Activated CD8-positive, alpha-beta T cell treated with anti-CD3 and anti-CD28 coated beads for 36 hours (primary cell): Measurements from ENCODE around the gene LMTK2. TPM values are rescaled to one million over a fixed set of nuclear protein-coding genes. Genes with fewer than 3 reads are reported as not detected.

Experiments used
- ATAC-seq: fragments of 200-7000 bp; cut with Tn5 transposase; one replicate; pipeline ENCODE4 v1.10.0; 2021; ENCODE audit warnings: mild to moderate bottlenecking, moderate library complexity
- CTCF ChIA-PET: fragments of 350-600 bp; sonication (Branson Sonifier 250); formaldehyde crosslinking; loops from one replicate; lab custom pipeline; 2021; ENCODE audit warnings: antibody characterized with exemption; lab: Charles Lee
- POLR2A ChIA-PET: fragments of 350-600 bp; sonication (Branson Sonifier 250); formaldehyde crosslinking; loops from one replicate; lab custom pipeline; 2021; ENCODE audit warnings: antibody characterized with exemption; lab: Charles Lee
- DNase-seq: peaks from one replicate; pipeline ENCODE4 v3.0.0-alpha.2; 2020
- H3K27ac Mint-ChIP-seq: one replicate; pipeline ENCODE4 v1.8.0; 2021; ENCODE audit warnings: mild to moderate bottlenecking, mixed read lengths
- H3K27me3 Mint-ChIP-seq: one replicate; pipeline ENCODE4 v1.8.0; 2021; ENCODE audit warnings: mixed read lengths
- H3K36me3 Mint-ChIP-seq: one replicate; pipeline ENCODE4 v1.8.0; 2021; ENCODE audit warnings: low read depth, mixed read lengths
- H3K4me1 Mint-ChIP-seq: one replicate; pipeline ENCODE4 v1.8.0; 2021; ENCODE audit warnings: low read depth, mixed read lengths
- H3K4me3 Mint-ChIP-seq: one replicate; pipeline ENCODE4 v1.8.0; 2021; ENCODE audit warnings: mild to moderate bottlenecking, moderate library complexity, mixed read lengths
- H3K9me3 Mint-ChIP-seq: one replicate; pipeline ENCODE4 v1.8.0; 2021; ENCODE audit warnings: mixed read lengths
- intact Hi-C: fragments of 100-400 bp; cut with micrococcal nuclease; formaldehyde crosslinking; loops from one replicate; pipeline ENCODE4 v1.10.0; 2022
- total RNA-seq, 2 experiments: library from RNA; stranded (reverse); gene quantifications; one replicate each; pipeline ENCODE4 v1.2.3, GENCODE V29; 2021
- TF ChIP-seq, protein P1 (sequence below): fragments of 200-600 bp; IDR thresholded peaks from one replicate; pipeline ENCODE4 v1.8.0; 2022; ENCODE audit warnings: antibody characterized with exemption, mild to moderate bottlenecking

The LMTK2 gene
- total RNA-seq, 2 experiments from 2014 or later, result 9.4 to 11.5 TPM

GRCh38 chr7:98110249-98111022 lies 3.8 kb downstream of the LMTK2 start:
- no peak overlapping the region for H3K4me3 Mint-ChIP-seq
- no peak for ATAC-seq

GRCh38 chr7:98112077-98112476 lies 5.4 kb downstream of the LMTK2 start:
- ATAC-seq (no peak), DNase-seq (no peak)
- TF ChIP-seq, protein P1, sequence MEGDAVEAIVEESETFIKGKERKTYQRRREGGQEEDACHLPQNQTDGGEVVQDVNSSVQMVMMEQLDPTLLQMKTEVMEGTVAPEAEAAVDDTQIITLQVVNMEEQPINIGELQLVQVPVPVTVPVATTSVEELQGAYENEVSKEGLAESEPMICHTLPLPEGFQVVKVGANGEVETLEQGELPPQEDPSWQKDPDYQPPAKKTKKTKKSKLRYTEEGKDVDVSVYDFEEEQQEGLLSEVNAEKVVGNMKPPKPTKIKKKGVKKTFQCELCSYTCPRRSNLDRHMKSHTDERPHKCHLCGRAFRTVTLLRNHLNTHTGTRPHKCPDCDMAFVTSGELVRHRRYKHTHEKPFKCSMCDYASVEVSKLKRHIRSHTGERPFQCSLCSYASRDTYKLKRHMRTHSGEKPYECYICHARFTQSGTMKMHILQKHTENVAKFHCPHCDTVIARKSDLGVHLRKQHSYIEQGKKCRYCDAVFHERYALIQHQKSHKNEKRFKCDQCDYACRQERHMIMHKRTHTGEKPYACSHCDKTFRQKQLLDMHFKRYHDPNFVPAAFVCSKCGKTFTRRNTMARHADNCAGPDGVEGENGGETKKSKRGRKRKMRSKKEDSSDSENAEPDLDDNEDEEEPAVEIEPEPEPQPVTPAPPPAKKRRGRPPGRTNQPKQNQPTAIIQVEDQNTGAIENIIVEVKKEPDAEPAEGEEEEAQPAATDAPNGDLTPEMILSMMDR, result no peak
- Mint-ChIP-seq H3K27ac (no peak overlapping the region), H3K36me3 (peaks cover 2% of the 10 kb centered on the region), H3K27me3 (no peaks in the 10 kb centered on the region), H3K4me3 (no peak overlapping the region), H3K9me3 (no peaks in the 10 kb centered on the region), H3K4me1 (peaks cover 56% of the 10 kb centered on the region)
- CTCF ChIA-PET, result interaction anchor here (2.8 to 7.2 kb wide), 2 partner anchors 55 to 90 kb away, joined by 19 to 79 read pairs; no protein-coding TSS in a partner anchor
- POLR2A ChIA-PET, result interaction anchor here (1.0 kb wide), 1 partner anchor 22 kb away, joined by 5 read pairs; no protein-coding TSS in a partner anchor
- intact Hi-C loops, result no loop called here

More at GRCh38 chr7:98110249-98111022, 3.8 kb downstream of the LMTK2 start:
- POLR2A ChIA-PET, result interaction anchor here (0.5 to 0.6 kb wide), 2 partner anchors 27 to 36 kb away, joined by 3 read pairs; no protein-coding TSS in a partner anchor
- TF ChIP-seq, protein P1, result no peak
- CTCF ChIA-PET, result interaction anchor here (0.9 to 7.2 kb wide), 7 partner anchors 10 to 89 kb away, joined by 3 to 79 read pairs (median 6); no protein-coding TSS in a partner anchor
- Mint-ChIP-seq H3K9me3 (no peaks in the 10 kb centered on the region), H3K4me1 (peaks cover 56% of the 10 kb centered on the region), H3K36me3 (peaks cover 2% of the 10 kb centered on the region), H3K27me3 (no peaks in the 10 kb centered on the region), H3K27ac (no peak overlapping the region)
- intact Hi-C loops, result no loop called here
- DNase-seq, result no peak

- Mint-ChIP-seq H3K4me1 (peaks cover 39% of the 10 kb centered on the region), H3K36me3 (peaks cover 6% of the 10 kb centered on the region), H3K27me3 (no peaks in the 10 kb centered on the region), H3K4me3 (no peak overlapping the region), H3K27ac (no peak overlapping the region), H3K9me3 (no peaks in the 10 kb centered on the region)
- TF ChIP-seq, protein P1, result no peak
- intact Hi-C loops, result no loop called here
- ChIA-PET POLR2A (interaction anchor here (0.5 kb wide), 1 partner anchor 90 kb away, joined by 3 read pairs; no protein-coding TSS in a partner anchor), CTCF (interaction anchor here (1.6 kb wide), 1 partner anchor 10 kb away, joined by 6 read pairs; the partner anchor contains the start of gene LMTK2)
- ATAC-seq (no peak), DNase-seq (no peak)
These were observed 9.3 kb downstream of the LMTK2 start for GRCh38 chr7:98115746-98116525.

- Mint-ChIP-seq H3K4me3 (no peak overlapping the region), H3K36me3 (peaks cover 6% of the 10 kb centered on the region), H3K4me1 (peaks cover 30% of the 10 kb centered on the region), H3K27ac (no peak overlapping the region), H3K27me3 (no peaks in the 10 kb centered on the region), H3K9me3 (no peaks in the 10 kb centered on the region)
- POLR2A ChIA-PET, result no interaction called here
- TF ChIP-seq, protein P1, result no peak
- CTCF ChIA-PET, result interaction anchor here (0.8 to 1.6 kb wide), 3 partner anchors 11 to 52 kb away, joined by 3 to 6 read pairs (median 6); partner anchors contain the start of gene LMTK2
- DNase-seq (no peak), ATAC-seq (no peak)
- intact Hi-C loops, result no loop called here
These were observed 10.2 kb downstream of the LMTK2 start for GRCh38 chr7:98116656-98117461.
